Ovary (tissue), 9 donors: ENCODE results near the gene TATDN3. TPM values are rescaled to one million over a fixed set of nuclear protein-coding genes. Genes with fewer than 3 reads are reported as not detected.

Experiments
- DNase-seq, 5 donors: peaks; one replicate each; pipeline ENCODE4 v3.0.0-alpha.2; 2019 to 2020
- H3K27ac ChIP-seq, 2 donors: fragments of 200-600 bp; one replicate each; pipeline versions ENCODE4 v1.5.1 to v1.8.0; 2019 to 2022
- H3K27me3 ChIP-seq: fragments of 200-600 bp; one replicate; pipeline ENCODE4 v1.8.0; 2022
- H3K36me3 ChIP-seq: fragments of 200-600 bp; sonication (generic); one replicate; pipeline ENCODE4 v1.5.1; 2019
- H3K4me1 ChIP-seq: one replicate; pipeline ENCODE4 v1.8.1; 2013; ENCODE audit warnings: mild to moderate bottlenecking, moderate library complexity; ENCODE audit not compliant: insufficient read depth
- H3K4me3 ChIP-seq: fragments of 200-600 bp; sonication (generic); one replicate; pipeline ENCODE4 v1.5.1; 2017
- H3K9me3 ChIP-seq, 2 donors: fragments of 200-600 bp in 1 of 2; sonication (generic) in 1 of 2; one replicate each; pipeline versions ENCODE4 v1.5.1 to v1.8.1; 2013 to 2019; ENCODE audit warnings: mild to moderate bottlenecking in 1 of 2, moderate library complexity in 1 of 2
- EP300 ChIP-seq: sonication (generic); formaldehyde crosslinking; IDR thresholded peaks from one replicate; pipeline ENCODE4 v1.6.1; 2017; ENCODE audit warnings: antibody characterized with exemption
- POLR2A ChIP-seq: fragments of 450-650 bp; IDR thresholded peaks from one replicate; pipeline ENCODE4 v1.6.1; 2017; ENCODE audit warnings: antibody characterized with exemption, mild to moderate bottlenecking, moderate library complexity
- WGBS, 3 donors: extraction: QIAGEN DNeasy Blood & Tissue Kit in 1 of 3; methylation state at CpG; one replicate each; pipeline versions ENCODE4 v1.1.5 to v1.1.7; 2013 to 2017; 5-methylcytosine and 5-hydroxymethylcytosine counted together
- intact Hi-C, 4 donors: fragments of 100-400 bp; cut with DNase I; formaldehyde crosslinking; loops; one replicate each; pipeline versions ENCODE4 v1.11.0 to v1.15.1; 2022 to 2023
- polyA plus RNA-seq, 2 donors: library from polyadenylated mRNA; stranded (reverse); fragments of 200-250 nt in 1 of 2; fragments of 350-450 nt in 1 of 2; fragmentation: Illumina TruSeq in 1 of 2; extraction: RNeasy Lipid Tissue Mini Kit (QIAGEN cat#74804) in 1 of 2; gene quantifications; one replicate each; pipeline ENCODE4 v1.2.3, GENCODE V29; 2013 to 2014
- total RNA-seq, 7 donors: library from RNA; depleted of rRNA in 2 of 7; stranded (reverse); fragments of >200 nt in 2 of 7; fragmentation: NEBNext Ultra II Directional in 3 of 7; extraction: Animal tissue kit (Norgen Biotek cat#: 25700) in 3 of 7; gene quantifications; one replicate each; pipeline versions ENCODE4 v1.1.0 to v1.2.4, GENCODE V29; 2016 to 2023
- TF ChIP-seq, protein P1 (sequence below), 3 donors: fragments of 450-650 bp in 2 of 3; fragments of 200-600 bp in 1 of 3; IDR thresholded peaks; one replicate each; pipeline versions ENCODE4 v1.5.1 to v1.8.0; 2016 to 2022; ENCODE audit warnings: antibody characterized with exemption in 3 of 3, mild to moderate bottlenecking in 1 of 3
- donor health status: DM: no; HTN: no; CAD: no; lungs with moderate emphysema.
- donor health status: DM: no; HTN: no; CAD: no.
- donor health status: Bipolar disorder and iron deficiency.
- donor health status: DM: yes; HTN: yes; CAD: no.
- donor health status: DM: no; HTN: no; CAD: no.
- donor health status: DM: yes; HTN: yes; CAD: no.

Gene TATDN3
- total and polyA plus RNA-seq, 9 donors: 6.8 to 17.1 (median 9.5) TPM

- no peaks in the 10 kb centered on the region for H3K27me3 ChIP-seq
- DNase-seq: no peak
- no peak overlapping the region for H3K27ac ChIP-seq
- 83 to 96% (median 92%) methylated on average over 8 of the region's 8 CpGs for WGBS, 3 donors
- intact Hi-C loops: no loop called here
- H3K36me3 ChIP-seq: no peaks in the 10 kb centered on the region
- no peak overlapping the region for H3K4me3 ChIP-seq
- TF ChIP-seq, protein P1, sequence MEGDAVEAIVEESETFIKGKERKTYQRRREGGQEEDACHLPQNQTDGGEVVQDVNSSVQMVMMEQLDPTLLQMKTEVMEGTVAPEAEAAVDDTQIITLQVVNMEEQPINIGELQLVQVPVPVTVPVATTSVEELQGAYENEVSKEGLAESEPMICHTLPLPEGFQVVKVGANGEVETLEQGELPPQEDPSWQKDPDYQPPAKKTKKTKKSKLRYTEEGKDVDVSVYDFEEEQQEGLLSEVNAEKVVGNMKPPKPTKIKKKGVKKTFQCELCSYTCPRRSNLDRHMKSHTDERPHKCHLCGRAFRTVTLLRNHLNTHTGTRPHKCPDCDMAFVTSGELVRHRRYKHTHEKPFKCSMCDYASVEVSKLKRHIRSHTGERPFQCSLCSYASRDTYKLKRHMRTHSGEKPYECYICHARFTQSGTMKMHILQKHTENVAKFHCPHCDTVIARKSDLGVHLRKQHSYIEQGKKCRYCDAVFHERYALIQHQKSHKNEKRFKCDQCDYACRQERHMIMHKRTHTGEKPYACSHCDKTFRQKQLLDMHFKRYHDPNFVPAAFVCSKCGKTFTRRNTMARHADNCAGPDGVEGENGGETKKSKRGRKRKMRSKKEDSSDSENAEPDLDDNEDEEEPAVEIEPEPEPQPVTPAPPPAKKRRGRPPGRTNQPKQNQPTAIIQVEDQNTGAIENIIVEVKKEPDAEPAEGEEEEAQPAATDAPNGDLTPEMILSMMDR (IDR thresholded peaks at IDR 0.05): no peak
- TF ChIP-seq EP300: no peak
- TF ChIP-seq POLR2A: no peak
- H3K4me1 ChIP-seq: no peaks in the 10 kb centered on the region
- H3K9me3 ChIP-seq: no peaks in the 10 kb centered on the region
Observed at GRCh38 chr1:212754193-212754592, 37.5 kb upstream of the TATDN3 start.

GRCh38 chr1:212754680-212755079 lies 37.0 kb upstream of the TATDN3 start:
- intact Hi-C loops: no loop called here
- Histone ChIP-seq H3K9me3 (no peaks in the 10 kb centered on the region), H3K27ac (no peak overlapping the region), H3K27me3 (no peaks in the 10 kb centered on the region), H3K4me1 (no peaks in the 10 kb centered on the region), H3K4me3 (no peak overlapping the region), H3K36me3 (no peaks in the 10 kb centered on the region)
- 88 to 100% (median 97%) methylated on average over 1 of the region's 1 CpG for WGBS, 3 donors
- no peak for TF ChIP-seq POLR2A
- TF ChIP-seq, protein P1 (IDR thresholded peaks at IDR 0.05): no peak
- no peak for DNase-seq

DNA sequence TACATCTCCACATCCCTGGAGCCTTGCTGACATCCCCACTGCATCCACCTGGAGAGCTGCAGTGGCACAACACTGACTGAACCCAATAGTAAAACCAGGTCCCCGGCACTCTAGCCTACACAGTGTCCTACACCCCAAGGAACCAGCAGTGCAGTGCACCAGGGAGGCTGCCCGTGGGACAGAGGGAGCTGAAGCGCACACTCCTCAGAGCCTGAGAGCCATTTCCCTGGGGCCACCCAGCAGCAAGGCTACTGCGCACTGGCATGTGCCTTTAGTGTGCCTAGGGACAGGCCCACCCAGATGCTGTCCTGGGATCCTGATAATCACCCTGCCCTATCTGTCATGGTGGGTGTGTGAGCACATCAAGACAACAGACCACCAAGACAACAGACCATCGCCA lies 32.0 kb upstream of the TATDN3 start:
- H3K4me1 ChIP-seq: no peaks in the 10 kb centered on the region
- DNase-seq: no peak
- no peaks in the 10 kb centered on the region for H3K27me3 ChIP-seq
- intact Hi-C loops: no loop called here
- WGBS, 3 donors: 94 to 97% (median 96%) methylated on average over 5 of the region's 5 CpGs
- H3K9me3 ChIP-seq: no peaks in the 10 kb centered on the region
- no peak overlapping the region for H3K27ac ChIP-seq
- no peaks in the 10 kb centered on the region for H3K36me3 ChIP-seq
- TF ChIP-seq, protein P1 (IDR thresholded peaks at IDR 0.05): no peak
- no peak for TF ChIP-seq POLR2A
- no peak overlapping the region for H3K4me3 ChIP-seq

GRCh38 chr1:212760126-212760823 lies 31.4 kb upstream of the TATDN3 start:
- DNase-seq: no peak
- H3K27me3 ChIP-seq: no peaks in the 10 kb centered on the region
- TF ChIP-seq POLR2A (no peak), EP300 (no peak)
- TF ChIP-seq, protein P1 (IDR thresholded peaks at IDR 0.05): no peak
- no peaks in the 10 kb centered on the region for H3K9me3 ChIP-seq
- intact Hi-C loops: no loop called here
- WGBS, 3 donors: 95 to 97% (median 95%) methylated on average over 10 of the region's 10 CpGs
- H3K4me3 ChIP-seq: no peak overlapping the region
- no peaks in the 10 kb centered on the region for H3K4me1 ChIP-seq
- H3K27ac ChIP-seq: no peak overlapping the region
- H3K36me3 ChIP-seq: no peaks in the 10 kb centered on the region
